Fibroblast of upper back skin (primary cell): ENCODE measurements around the gene SLIT3.

Experiments used
- DNase-seq: peaks from one replicate; pipeline ENCODE4 v3.0.0-alpha.2; 2013

SLIT3 gene

GRCh38 chr5:168781941-168782571 is 518.9 kb downstream of the SLIT3 start:
- DNase-seq = no peak

- no peak for DNase-seq
Measured at GRCh38 chr5:168780888-168781287, 520.1 kb downstream of the SLIT3 start.

- no peak for DNase-seq
Measured at GRCh38 chr5:168779333-168779732, 521.6 kb downstream of the SLIT3 start.

- DNase-seq = no peak
Measured at GRCh38 chr5:168778536-168778935, 522.4 kb downstream of the SLIT3 start.

- no peak for DNase-seq
Measured at GRCh38 chr5:168777651-168778050, 523.3 kb downstream of the SLIT3 start.

- DNase-seq = no peak
Measured at GRCh38 chr5:168776070-168776469, 524.9 kb downstream of the SLIT3 start.

GRCh38 chr5:168773226-168773625 is 527.7 kb downstream of the SLIT3 start:
- DNase-seq = no peak

GRCh38 chr5:168772316-168772961 is 528.5 kb downstream of the SLIT3 start:
- peak; percentile 40 for DNase-seq

- no peak for DNase-seq
Measured at GRCh38 chr5:168771678-168772077, 529.3 kb downstream of the SLIT3 start.

GRCh38 chr5:168770996-168771395 is 529.9 kb downstream of the SLIT3 start:
- DNase-seq = no peak

GRCh38 chr5:168770036-168770498 is 530.9 kb downstream of the SLIT3 start:
- peak; percentile 66 for DNase-seq

- no peak for DNase-seq
Measured at GRCh38 chr5:168768172-168768571, 532.8 kb downstream of the SLIT3 start.

- no peak for DNase-seq
Measured at GRCh38 chr5:168766426-168766700, 534.6 kb downstream of the SLIT3 start.

GRCh38 chr5:168765551-168766425 is 535.2 kb downstream of the SLIT3 start:
- peak; percentile 84 for DNase-seq

GRCh38 chr5:168765086-168765550 is 535.8 kb downstream of the SLIT3 start:
- DNase-seq = no peak

- no peak for DNase-seq
Measured at GRCh38 chr5:168756453-168757391, 544.2 kb downstream of the SLIT3 start.

- DNase-seq = no peak
Measured at GRCh38 chr5:168755548-168756093, 545.3 kb downstream of the SLIT3 start.

GRCh38 chr5:168753691-168754254 is 547.2 kb downstream of the SLIT3 start:
- DNase-seq = no peak

GRCh38 chr5:168752416-168753190 is 548.3 kb downstream of the SLIT3 start:
- no peak for DNase-seq

GRCh38 chr5:168752012-168752411 is 548.9 kb downstream of the SLIT3 start:
- no peak for DNase-seq

GRCh38 chr5:168750926-168751325 is 550.0 kb downstream of the SLIT3 start:
- DNase-seq = no peak
